IMR-90 (cell line): Measurements from ENCODE around the gene HOXD9. TPM values are rescaled to one million over a fixed set of nuclear protein-coding genes. Genes with fewer than 3 reads are reported as not detected.

ENCODE experiments used
- ATAC-seq: fragments of 200-7000 bp; cut with Tn5 transposase; 2 replicates; pipeline ENCODE4 v1.9.1; 2020; ENCODE audit warnings: low read depth, mild to moderate bottlenecking, moderate library complexity
- Bru-seq: library from RNA; stranded (reverse); fragments of 400-500 nt; gene quantifications from one replicate; lab custom pipeline; 2021; lab: Mats Ljungman, UMichigan
- BruChase-seq, 2 experiments: library from RNA; stranded (reverse); fragments of 400-500 nt; gene quantifications; one replicate each; lab custom pipeline; 2021; lab: Mats Ljungman, UMichigan
- BruUV-seq: library from RNA; stranded (reverse); fragments of 400-500 nt; replicated peaks from 2 replicates; lab custom pipeline; 2021; lab: Mats Ljungman, UMichigan
- CTCF ChIA-PET: fragments of 300-600 bp; formaldehyde crosslinking; extraction: SDS; loops from one replicate; lab custom pipeline; 2021; ENCODE audit warnings: antibody characterized with exemption; lab: Yijun Ruan, JAX
- POLR2A ChIA-PET: fragments of 300-600 bp; sonication (Branson Sonifier 250); formaldehyde crosslinking; loops from one replicate; lab custom pipeline; 2022; ENCODE audit warnings: antibody characterized with exemption; ENCODE audit not compliant: unreplicated experiment; lab: Charles Lee
- DNase-seq: peaks from one replicate; pipeline ENCODE4 v3.0.0; 2013
- H2AFZ ChIP-seq: replicated peaks from 2 replicates; pipeline ENCODE3; 2013; ENCODE audit warnings: low read length, mild to moderate bottlenecking; ENCODE audit not compliant: poor library complexity
- H2AK5ac ChIP-seq: 2 replicates; pipeline ENCODE4 v1.6.1; 2013; ENCODE audit warnings: low read depth, low read length, inconsistent platforms
- H2AK9ac ChIP-seq: replicated peaks from 2 replicates; pipeline ENCODE3; 2013; ENCODE audit warnings: mild to moderate bottlenecking, low read depth, low read length, moderate library complexity; ENCODE audit not compliant: poor library complexity
- H2BK120ac ChIP-seq: 2 replicates; pipeline ENCODE4 v1.6.1; 2013; ENCODE audit warnings: low read depth, low read length, inconsistent platforms
- H2BK15ac ChIP-seq: 3 replicates; pipeline ENCODE4 v1.6.1; 2013; ENCODE audit warnings: low read depth, low read length, inconsistent platforms
- H2BK20ac ChIP-seq: 2 replicates; pipeline ENCODE4 v1.6.1; 2013; ENCODE audit warnings: low read depth, mild to moderate bottlenecking, inconsistent platforms, low read length, moderate library complexity
- H2BK5ac ChIP-seq: 2 replicates; pipeline ENCODE4 v1.6.1; 2013; ENCODE audit warnings: mild to moderate bottlenecking, low read depth, low read length, inconsistent platforms; ENCODE audit not compliant: poor library complexity, severe bottlenecking
- H3K14ac ChIP-seq: replicated peaks from 2 replicates; pipeline ENCODE4 v1.6.1; 2013; ENCODE audit warnings: low read depth, low read length, inconsistent platforms
- H3K18ac ChIP-seq: 2 replicates; pipeline ENCODE4 v1.6.1; 2013; ENCODE audit warnings: low read depth, low read length, control low read depth
- H3K23ac ChIP-seq: 2 replicates; pipeline ENCODE4 v1.6.1; 2013; ENCODE audit warnings: low read depth, low read length, inconsistent platforms
- H3K27ac ChIP-seq: 2 replicates; pipeline ENCODE4 v1.5.1; 2013; ENCODE audit warnings: mild to moderate bottlenecking, control low read depth, low read length; ENCODE audit not compliant: insufficient read depth
- H3K27me3 ChIP-seq: 2 replicates; pipeline ENCODE4 v1.6.1; 2013; ENCODE audit warnings: low read length; ENCODE audit not compliant: control insufficient read depth, insufficient read depth
- H3K36me3 ChIP-seq: 2 replicates; pipeline ENCODE4 v1.6.1; 2013; ENCODE audit warnings: low read length, mixed read lengths; ENCODE audit not compliant: control insufficient read depth, insufficient read depth
- H3K4ac ChIP-seq: 2 replicates; pipeline ENCODE4 v1.6.1; 2013; ENCODE audit warnings: low read depth, low read length, inconsistent platforms
- H3K4me1 ChIP-seq: 2 replicates; pipeline ENCODE4 v1.6.1; 2013; ENCODE audit warnings: low read length, mixed read lengths; ENCODE audit not compliant: control insufficient read depth, insufficient read depth
- H3K4me2 ChIP-seq: 2 replicates; pipeline ENCODE4 v1.6.1; 2013; ENCODE audit warnings: low read depth, mild to moderate bottlenecking, control low read depth, low read length, moderate library complexity
- H3K4me3 ChIP-seq: 2 replicates; pipeline ENCODE4 v1.5.1; 2013; ENCODE audit warnings: low read depth, mild to moderate bottlenecking, control low read depth, low read length, moderate library complexity; ENCODE audit not compliant: insufficient read depth
- H3K56ac ChIP-seq: 2 replicates; pipeline ENCODE4 v1.6.1; 2013; ENCODE audit warnings: low read length, inconsistent platforms; ENCODE audit not compliant: insufficient read depth; ENCODE audit errors: extremely low read depth
- H3K79me1 ChIP-seq, 2 experiments: 2 replicates each; pipeline ENCODE4 v1.6.1; 2013; ENCODE audit warnings: low read length in 2 of 2, inconsistent platforms in 1 of 2, low read depth in 1 of 2
- H3K9ac ChIP-seq: 2 replicates; pipeline ENCODE4 v1.6.1; 2013; ENCODE audit warnings: low read depth, low read length, control low read depth
- H3K9me1 ChIP-seq: 2 replicates; pipeline ENCODE4 v1.6.1; 2013; ENCODE audit warnings: low read length, inconsistent platforms; ENCODE audit not compliant: insufficient read depth
- H3K9me3 ChIP-seq: 2 replicates; pipeline ENCODE4 v1.6.1; 2013; ENCODE audit warnings: low read length; ENCODE audit not compliant: control insufficient read depth, insufficient read depth
- H4K20me1 ChIP-seq: 2 replicates; pipeline ENCODE4 v1.6.1; 2013; ENCODE audit warnings: low read length, inconsistent platforms; ENCODE audit not compliant: insufficient read depth
- H4K5ac ChIP-seq: 2 replicates; pipeline ENCODE4 v1.6.1; 2013; ENCODE audit warnings: mild to moderate bottlenecking, low read depth, low read length, control low read depth
- H4K8ac ChIP-seq, 2 experiments: 2 replicates each; pipeline ENCODE4 v1.6.1; 2013; ENCODE audit warnings: low read depth in 2 of 2, low read length in 2 of 2, control low read depth in 1 of 2, inconsistent platforms in 1 of 2
- H4K91ac ChIP-seq: 2 replicates; pipeline ENCODE4 v1.6.1; 2013; ENCODE audit warnings: low read depth, low read length, inconsistent platforms; ENCODE audit not compliant: insufficient read depth
- BHLHE40 ChIP-seq: fragments of 150-350 bp; IDR thresholded peaks from 2 replicates; pipeline ENCODE4 v1.6.1; 2016; ENCODE audit warnings: mild to moderate bottlenecking, low read depth, low read length
- CEBPB ChIP-seq: IDR thresholded peaks from 2 replicates; pipeline ENCODE4 v1.6.1; 2012; ENCODE audit warnings: low read depth, low read length, improper control_type of control experiment
- CHD1 ChIP-seq: IDR thresholded peaks from 2 replicates; pipeline ENCODE4 v1.6.1; 2012; ENCODE audit warnings: low read depth, low read length, improper control_type of control experiment
- CTCF ChIP-seq: conservative IDR thresholded peaks from 2 replicates; pipeline ENCODE4 v1.5.1; 2012; ENCODE audit warnings: mild to moderate bottlenecking, low read depth, low read length, improper control_type of control experiment
- ELK1 ChIP-seq: fragments of 150-350 bp; IDR thresholded peaks from 2 replicates; pipeline ENCODE4 v1.6.1; 2016; ENCODE audit warnings: low read depth, mild to moderate bottlenecking, low read length, moderate library complexity, borderline replicate concordance
- MAFK ChIP-seq: IDR thresholded peaks from 2 replicates; pipeline ENCODE4 v1.6.1; 2012; ENCODE audit warnings: low read depth, low read length, improper control_type of control experiment
- MAZ ChIP-seq: IDR thresholded peaks from 2 replicates; pipeline ENCODE4 v1.6.1; 2012; ENCODE audit warnings: low read depth, mild to moderate bottlenecking, low read length, improper control_type of control experiment, moderate library complexity, borderline replicate concordance
- MXI1 ChIP-seq: IDR thresholded peaks from 2 replicates; pipeline ENCODE4 v1.6.1; 2012; ENCODE audit warnings: low read depth, mild to moderate bottlenecking, low read length, moderate library complexity, borderline replicate concordance
- POLR2A ChIP-seq: IDR thresholded peaks from 2 replicates; pipeline ENCODE4 v1.6.1; 2012; ENCODE audit warnings: mild to moderate bottlenecking, low read depth, low read length
- RCOR1 ChIP-seq: IDR thresholded peaks from 2 replicates; pipeline ENCODE4 v1.6.1; 2012; ENCODE audit warnings: mild to moderate bottlenecking, low read length, improper control_type of control experiment; ENCODE audit not compliant: insufficient replicate concordance
- RFX5 ChIP-seq: IDR thresholded peaks from 2 replicates; pipeline ENCODE4 v1.8.0; 2012; ENCODE audit warnings: low read depth, mild to moderate bottlenecking, low read length, moderate library complexity
- SMC3 ChIP-seq: fragments of 150-350 bp; IDR thresholded peaks from 2 replicates; pipeline ENCODE4 v1.6.1; 2016; ENCODE audit warnings: low read depth, mild to moderate bottlenecking, antibody characterized with exemption, low read length, moderate library complexity
- USF2 ChIP-seq: fragments of 150-350 bp; IDR thresholded peaks from 2 replicates; pipeline ENCODE4 v1.6.1; 2017; ENCODE audit warnings: mild to moderate bottlenecking, antibody characterized with exemption, low read length, low read depth
- WGBS, 2 experiments: methylation state at CpG; one replicate each; pipeline versions ENCODE4 v1.1.5 to v1.1.7; 2013; ENCODE audit warnings: missing lambda C conversion rate in 2 of 2; ENCODE audit not compliant: insufficient read length in 1 of 2; ENCODE audit errors: extremely low coverage in 2 of 2; 5-methylcytosine and 5-hydroxymethylcytosine counted together
- dilution Hi-C: fragments of 300-500 bp; cut with HindIII; formaldehyde crosslinking; loops from one replicate; pipeline ENCODE4 v1.14.3; 2018; ENCODE audit warnings: low sequenced_read_pairs; ENCODE audit not compliant: unreplicated experiment
- in situ Hi-C: fragments of 300-500 bp; cut with MboI; formaldehyde crosslinking; loops from 3 replicates; pipeline ENCODE4 v1.14.3; 2019; ENCODE audit warnings: low sequenced_read_pairs, inconsistent platforms, mixed read lengths
- intact Hi-C: fragments of 100-400 bp; cut with micrococcal nuclease; formaldehyde crosslinking; loops from 2 replicates; pipeline ENCODE4 v1.10.0; 2022
- long read RNA-seq: library from polyadenylated mRNA; unstranded; transcript quantifications from one replicate; pipeline ENCODE4 v2.0.0, GENCODE V29; 2021; ENCODE audit not compliant: unreplicated experiment
- polyA plus RNA-seq, 3 experiments: library from polyadenylated mRNA; depleted of rRNA; stranded (reverse); fragments of >200 nt; gene quantifications; 2 replicates each; pipeline ENCODE4 v1.2.3, GENCODE V29; 2012; ENCODE audit warnings: low replicate concordance in 1 of 3
- total RNA-seq: library from RNA; depleted of rRNA; stranded (reverse); fragments of >200 nt; gene quantifications from 2 replicates; pipeline ENCODE4 v1.2.3, GENCODE V29; 2012; rRNA removed

HOXD9 gene
- total RNA-seq (not detected in 2 replicates), polyA plus RNA-seq (2012; rRNA removed) (not detected in 2 replicates), Bru-seq, nascent RNA (not detected), BruChase-seq, experiment 1, labeled RNA remaining after a 6-hour chase (not detected), BruChase-seq, experiment 2, labeled RNA remaining after a 2-hour chase (not detected)
- polyA plus RNA-seq (2012; cell fraction: cytosol; rRNA removed) = not detected in 2 replicates
- not detected in 2 replicates for polyA plus RNA-seq (2012; cell fraction: nucleus; rRNA removed; ENCODE audit: low replicate concordance)
- long read RNA-seq = 0 reads

- H3K4me2 ChIP-seq = peak within 1 kb of the TSS; percentile 67
- no peak within 1 kb of the TSS for H3K18ac ChIP-seq
- no peak within 1 kb of the TSS for H2AK9ac ChIP-seq
- H3K56ac ChIP-seq = no peak within 1 kb of the TSS
- H2BK20ac ChIP-seq = no peak within 1 kb of the TSS
- intact Hi-C loops (no loop called here), dilution Hi-C loops (no loop called here), in situ Hi-C loops (loop anchor here (10.0 kb wide), 2 partner anchors 332 to 1032 kb away; no protein-coding TSS in a partner anchor)
- H3K79me1 ChIP-seq = no peaks in the 10 kb centered on the region
- 7% methylated on average over 14 of the region's 84 CpGs; no CpG with 5 or more reads in 1 of the 2 experiments for WGBS, 2 experiments
- H3K36me3 ChIP-seq = no peaks in the 10 kb centered on the region
- H4K5ac ChIP-seq = no peak within 1 kb of the TSS
- H4K8ac ChIP-seq = no peak within 1 kb of the TSS
- no peaks in the 10 kb centered on the region for H3K9me1 ChIP-seq
- no peak within 1 kb of the TSS for H2AK5ac ChIP-seq
- no peak within 1 kb of the TSS for H4K91ac ChIP-seq
- no peak within 1 kb of the TSS for H2BK15ac ChIP-seq
- peaks cover 90% of the 10 kb centered on the region for H3K27me3 ChIP-seq
- peaks cover 6% of the 10 kb centered on the region for H3K9me3 ChIP-seq
- H3K4me1 ChIP-seq = no peaks in the 10 kb centered on the region
- peak within 1 kb of the TSS; percentile 70 for H2AFZ ChIP-seq
- H3K27ac ChIP-seq = no peak within 1 kb of the TSS
- H3K4me3 ChIP-seq = no peak within 1 kb of the TSS; the same call in 1 of the 2 replicates
- ChIA-PET POLR2A (no interaction called here), CTCF (no interaction called here)
- DNase-seq (no peak), ATAC-seq (peak; percentile 35)
- H3K14ac ChIP-seq = no peak within 1 kb of the TSS
- H3K9ac ChIP-seq = no peak within 1 kb of the TSS
- no peaks in the 10 kb centered on the region; the same call in 1 of the 2 replicates for H4K20me1 ChIP-seq
- no peak within 1 kb of the TSS for H2BK120ac ChIP-seq
- H2BK5ac ChIP-seq = no peak within 1 kb of the TSS
- no peak within 1 kb of the TSS for H3K4ac ChIP-seq
- H3K23ac ChIP-seq = no peak within 1 kb of the TSS
- no TSS peak for BruUV-seq
- TF ChIP-seq RFX5 (no peak), MXI1 (no peak), ELK1 (no peak), MAZ (no peak), CEBPB (no peak), RCOR1 (no peak), CHD1 (no peak), BHLHE40 (no peak), CTCF (no peak), POLR2A (no peak), SMC3 (no peak), USF2 (no peak; the same call in 1 of the 2 replicates), MAFK (no peak)
Measured at GRCh38 chr2:176122683-176123410, at the start of gene HOXD9. HOXD9 (plus strand) TSS chr2:176122719; CDS start chr2:176122769, 50 bp downstream.
